HepG2 (cell line): ENCODE measurements around the gene KCTD1. TPM values are rescaled to one million over a fixed set of nuclear protein-coding genes. Genes with fewer than 3 reads are reported as not detected.
A peak's percentile ranks its signal among the peaks of the same experiment; 100 is the strongest.

ENCODE experiments used
- ATAC-seq: fragments of 200-7000 bp; cut with Tn5 transposase; 3 replicates; pipeline ENCODE4 v1.9.1; 2020; ENCODE audit warnings: mild to moderate bottlenecking, moderate library complexity
- BruUV-seq: library from RNA; stranded (reverse); fragments of 400-500 nt; replicated peaks from 2 replicates; lab custom pipeline; 2021; lab: Mats Ljungman, UMichigan
- CTCF ChIA-PET: fragments of 300-600 bp; formaldehyde crosslinking; extraction: SDS; loops from one replicate; lab custom pipeline; 2021; ENCODE audit warnings: low total read pairs, inconsistent platforms, low intra/inter-chr PET ratio; lab: Yijun Ruan, JAX
- POLR2A ChIA-PET: fragments of 350-600 bp; sonication (Branson Sonifier 250); formaldehyde crosslinking; loops from one replicate; lab custom pipeline; 2020; ENCODE audit warnings: antibody characterized with exemption, inconsistent platforms; lab: Yijun Ruan, JAX
- DNase-seq: peaks from one replicate; pipeline ENCODE4 v3.0.0-alpha.2; 2015; ENCODE audit warnings: low spot score
- FAIRE-seq: peaks from 3 replicates; lab custom pipeline; 2011; peaks lifted over from hg19 to GRCh38; lab: Jason Lieb, UNC
- H2AFZ ChIP-seq: one replicate; pipeline ENCODE4 v1.6.1; 2011; ENCODE audit warnings: low read length, inconsistent platforms
- H3K27ac ChIP-seq: fragments of 300-600 bp; 3 replicates; pipeline ENCODE4 v1.8.0; 2011; ENCODE audit warnings: mixed run types, mild to moderate bottlenecking, mixed read lengths, low read length, inconsistent platforms; ENCODE audit not compliant: insufficient read depth; ENCODE audit errors: extremely low read length
- H3K27me3 ChIP-seq, 2 experiments: fragments of 200-600 bp in 1 of 2; 2 replicates in 1 of 2; 3 replicates in 1 of 2; pipeline versions ENCODE4 v1.6.0 to v1.8.0; 2011; ENCODE audit warnings: low read length in 2 of 2, mild to moderate bottlenecking in 2 of 2, moderate library complexity in 2 of 2, inconsistent platforms in 1 of 2; ENCODE audit not compliant: insufficient read depth in 2 of 2, control insufficient read depth in 1 of 2
- H3K36me3 ChIP-seq, 2 experiments: fragments of 200-600 bp in 1 of 2; replicated peaks in 1 of 2; 2 replicates in 1 of 2; 3 replicates in 1 of 2; pipeline versions ENCODE4 v1.5.1 to v1.8.0; 2011; ENCODE audit warnings: low read length in 2 of 2, inconsistent platforms in 1 of 2; ENCODE audit not compliant: insufficient read depth in 2 of 2, control insufficient read depth in 1 of 2
- H3K4me1 ChIP-seq: 2 replicates; pipeline ENCODE4 v1.5.1; 2012; ENCODE audit warnings: low read length, inconsistent platforms; ENCODE audit not compliant: insufficient read depth
- H3K4me2 ChIP-seq: 2 replicates; pipeline ENCODE4 v1.6.0; 2011; ENCODE audit warnings: low read depth, low read length, inconsistent platforms
- H3K4me3 ChIP-seq, 3 experiments: fragments of 200-600 bp in 1 of 3; sonication (generic), shearing (Covaris generic) in 1 of 3; replicated peaks in 1 of 3; 2 replicates each; pipeline ENCODE4 v1.5.1; 2011 to 2016; ENCODE audit warnings: low read length in 3 of 3, inconsistent platforms in 2 of 3, low read depth in 2 of 3, mild to moderate bottlenecking in 2 of 3, control low read depth in 1 of 3, mixed read lengths in 1 of 3; ENCODE audit not compliant: insufficient read depth in 1 of 3
- H3K79me2 ChIP-seq: one replicate; pipeline ENCODE4 v1.6.1; 2011; ENCODE audit warnings: low read length, inconsistent platforms; ENCODE audit not compliant: insufficient read depth
- H3K9ac ChIP-seq: 2 replicates; pipeline ENCODE4 v1.6.0; 2011; ENCODE audit warnings: mild to moderate bottlenecking, low read depth, low read length, inconsistent platforms; ENCODE audit not compliant: insufficient read depth
- H3K9me3 ChIP-seq: 2 replicates; pipeline ENCODE4 v1.5.1; 2012; ENCODE audit warnings: mild to moderate bottlenecking, low read length
- H4K20me1 ChIP-seq: 2 replicates; pipeline ENCODE4 v1.6.0; 2011; ENCODE audit warnings: inconsistent platforms, mild to moderate bottlenecking, low read length, moderate library complexity; ENCODE audit not compliant: insufficient read depth
- BRCA1 ChIP-seq: sonication (generic); formaldehyde crosslinking; IDR thresholded peaks from 2 replicates; pipeline ENCODE4 v1.4.0; 2020; ENCODE audit warnings: missing genetic modification reagents
- MAFK ChIP-seq, 2 experiments: IDR thresholded peaks in 1 of 2; conservative IDR thresholded peaks in 1 of 2; 2 replicates each; pipeline ENCODE4 v1.6.1; 2011; ENCODE audit warnings: improper control_type of control experiment in 2 of 2, low read length in 2 of 2
- MYC ChIP-seq: sonication (generic); formaldehyde crosslinking; IDR thresholded peaks from 2 replicates; pipeline ENCODE4 v1.9.0; 2021; ENCODE audit warnings: missing genetic modification reagents, borderline replicate concordance
- REL ChIP-seq: sonication (generic); formaldehyde crosslinking; conservative IDR thresholded peaks from 2 replicates; pipeline ENCODE4 v1.8.0; 2022; ENCODE audit warnings: mild to moderate bottlenecking, missing genetic modification reagents, moderate library complexity
- ZNF629 ChIP-seq: sonication (generic); formaldehyde crosslinking; conservative IDR thresholded peaks from 2 replicates; pipeline ENCODE4 v1.5.0; 2020; ENCODE audit warnings: missing genetic modification reagents
- WGBS: methylation state at CpG from one replicate; pipeline ENCODE4 v1.1.6; 2017; ENCODE audit warnings: low lambda C conversion rate; 5-methylcytosine and 5-hydroxymethylcytosine counted together
- in situ Hi-C: cut with HindIII; loops from 2 replicates; pipeline ENCODE4 v1.10.0; 2017; ENCODE audit warnings: low pct_unique_long_range_greater_than_20kb; ENCODE audit not compliant: extremely low pct_ligation_motif_present
- intact Hi-C: fragments of 100-400 bp; cut with micrococcal nuclease; formaldehyde crosslinking; loops from one replicate; pipeline ENCODE4 v1.10.0; 2022; ENCODE audit not compliant: unreplicated experiment
- polyA plus RNA-seq, 8 experiments: library from polyadenylated mRNA; depleted of rRNA in 3 of 8; stranded (reverse) in 7 of 8; unstranded in 1 of 8; fragments of >200 nt; fragmentation: Illumina TruSeq in 4 of 8; extraction: Trizol in 4 of 8; gene quantifications; 2 replicates each; pipeline versions ENCODE4 v1.2.1 to v1.2.3, GENCODE V29; 2011 to 2016; ENCODE audit warnings: low read depth in 4 of 8, missing spikeins in 1 of 8, mixed read lengths in 1 of 8; ENCODE audit not compliant: insufficient read depth in 1 of 8
- total RNA-seq, 5 experiments: library from RNA; depleted of rRNA; stranded (reverse); fragments of >200 nt; fragmentation: Illumina TruSeq; extraction: Trizol; gene quantifications; 2 replicates each; pipeline ENCODE4 v1.2.3, GENCODE V29; 2016; ENCODE audit warnings: low read depth in 1 of 5

Gene KCTD1
- total and polyA plus RNA-seq, 2 of the 13 experiments (the other 11 are each of a cell fraction or from before 2014, with no cell fraction given) = 2.7 to 6.8 TPM

DNA sequence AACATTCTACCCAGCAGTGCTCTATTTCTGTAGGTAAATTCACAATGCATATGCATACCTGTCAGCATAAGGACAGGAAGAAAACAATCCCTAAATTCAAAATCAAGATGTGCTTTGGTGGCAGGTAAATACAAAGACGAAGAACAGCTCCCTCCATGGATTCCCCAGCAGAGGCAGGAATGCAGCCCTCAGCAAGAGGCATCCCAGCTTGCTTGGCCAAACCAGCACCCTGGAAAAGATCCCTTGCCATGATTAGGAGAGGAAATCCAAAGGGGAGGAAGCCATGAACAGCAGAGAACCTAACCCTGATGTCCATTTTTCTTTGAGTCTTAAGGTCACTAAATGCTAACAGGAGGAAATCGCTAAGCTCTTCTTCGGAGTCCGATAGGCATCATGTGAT is 91.2 kb downstream of the KCTD1 start:
- Histone ChIP-seq H2AFZ (no peak overlapping the region), H3K9me3 (no peaks in the 10 kb centered on the region), H3K4me1 (no peaks in the 10 kb centered on the region), H4K20me1 (no peaks in the 10 kb centered on the region), H3K27me3 (no peaks in the 10 kb centered on the region), H3K79me2 (no peaks in the 10 kb centered on the region), H3K4me3 (no peak overlapping the region), H3K36me3 (peaks cover 3 to 10% of the 10 kb centered on the region in 2 experiments; a peak in 3 of 5 replicates), H3K27ac (no peak overlapping the region), H3K4me2 (no peak overlapping the region), H3K9ac (no peak overlapping the region)
- no peak for DNase-seq
- no peak for ATAC-seq
- in situ Hi-C loops (no loop called here), intact Hi-C loops (no loop called here)
- BruUV-seq = no TSS peak
- no peak for FAIRE-seq
- TF ChIP-seq MYC (CRISPR knock-in tag) = no peak
- no peak for TF ChIP-seq BRCA1 (CRISPR knock-in tag)
- no peak for TF ChIP-seq MAFK (conservative IDR thresholded peaks at IDR 0.05 in 1 of 2, IDR thresholded peaks at IDR 0.05 in 1 of 2; ENCODE audit: low read length in 2 of 2)
- CTCF ChIA-PET = no interaction called here
- WGBS = 93% methylated on average over 4 of the region's 4 CpGs
- POLR2A ChIA-PET = no interaction called here

DNA sequence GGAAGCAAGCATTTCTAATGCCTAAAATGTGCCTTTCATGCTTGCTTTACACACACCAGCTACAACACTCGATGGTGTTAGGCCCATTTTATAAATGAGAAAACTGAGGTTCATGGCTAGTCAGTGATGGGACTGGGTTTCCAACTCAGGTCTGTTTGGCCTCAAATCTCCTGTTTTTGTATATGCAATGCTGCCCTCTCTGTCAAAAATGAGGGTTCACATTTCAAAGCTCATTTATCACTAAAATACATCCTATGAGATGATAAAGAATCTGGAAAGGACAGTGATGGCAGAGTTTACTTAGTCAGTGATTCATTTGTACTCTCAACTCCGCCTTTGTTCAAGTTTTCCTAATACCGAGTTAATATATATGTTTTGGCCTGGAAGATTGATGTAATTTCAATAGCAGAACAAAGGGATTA is 92.3 kb downstream of the KCTD1 start:
- Histone ChIP-seq H3K4me3 (no peak overlapping the region), H3K36me3 (peaks cover 3 to 10% of the 10 kb centered on the region in 2 experiments; a peak in 3 of 5 replicates), H3K27ac (no peak overlapping the region), H3K9me3 (no peaks in the 10 kb centered on the region), H3K4me2 (no peak overlapping the region), H2AFZ (no peak overlapping the region), H3K4me1 (no peaks in the 10 kb centered on the region), H4K20me1 (no peaks in the 10 kb centered on the region), H3K9ac (no peak overlapping the region), H3K79me2 (no peaks in the 10 kb centered on the region), H3K27me3 (no peaks in the 10 kb centered on the region)
- intact Hi-C loops = no loop called here
- 70% methylated on average over 3 of the region's 3 CpGs for WGBS
- in situ Hi-C loops = no loop called here
- DNase-seq (peak; percentile 10), FAIRE-seq (no peak), ATAC-seq (no peak)
- no peak for TF ChIP-seq REL (CRISPR knock-in tag)
- peak; percentile 50 for TF ChIP-seq ZNF629 (CRISPR knock-in tag)
- ChIA-PET CTCF (no interaction called here), POLR2A (no interaction called here)
- no TSS peak for BruUV-seq
